GM21423 (cell line): ENCODE measurements around the gene KLC4.
A peak's percentile ranks its signal among the peaks of the same experiment; 100 is the strongest.

Source experiments
- ATAC-seq: cut with Tn5 transposase; IDR thresholded peaks from one replicate; pipeline ENCODE4 v1.9.1; 2021; ENCODE audit warnings: mild to moderate bottlenecking, moderate library complexity; ENCODE audit not compliant: unreplicated experiment

The KLC4 gene

DNA sequence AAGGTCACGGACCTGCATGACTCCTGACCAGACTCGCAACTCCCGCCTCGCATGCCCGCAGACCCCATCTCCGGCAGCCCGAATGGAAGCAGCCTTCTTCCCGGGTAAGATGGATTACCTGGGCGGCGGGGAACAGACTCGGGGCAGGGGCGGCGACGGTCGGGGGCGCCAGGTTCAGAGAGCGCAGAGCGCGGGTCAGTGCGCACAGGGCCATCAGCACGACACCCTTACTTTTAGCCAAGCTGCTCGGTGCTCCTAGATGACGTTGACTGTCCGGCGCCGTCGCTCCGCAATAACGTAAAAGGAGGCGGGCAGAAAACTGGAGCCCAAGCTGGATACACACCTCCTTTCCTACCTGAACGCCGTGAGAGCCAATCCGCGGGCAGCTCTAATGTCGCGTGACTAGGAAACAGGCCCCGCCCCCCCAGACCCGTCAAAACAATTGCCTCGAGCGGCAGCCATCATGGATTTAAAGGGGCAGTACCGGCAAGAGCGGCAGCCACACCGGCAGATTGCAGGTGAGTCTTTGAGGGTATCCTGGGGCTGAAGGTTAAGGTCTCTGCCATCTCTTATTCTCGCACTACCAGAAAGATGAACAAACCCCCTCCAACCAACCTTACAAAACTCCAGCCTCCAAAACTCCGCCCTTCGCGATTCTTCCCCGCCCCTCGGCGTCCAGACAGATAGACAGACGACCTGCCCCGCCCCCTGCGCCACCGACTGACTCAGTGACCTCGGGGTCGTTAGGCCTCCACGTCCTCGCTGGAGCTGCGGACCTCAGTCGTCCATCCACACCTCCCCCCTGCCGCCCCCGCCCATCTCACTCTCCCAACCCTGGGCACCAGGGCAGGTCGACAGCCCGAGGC is at the start of gene KLC4, which contains the start of gene MRPL2:
Gene KLC4 (plus strand): TSS at position 464 of the 866 bp plus-strand sequence. CDS start 1,705 bp downstream, outside the sequence.
Gene MRPL2 (minus strand): TSS at position 267 of the 866 bp plus-strand sequence. CDS start 53 bp downstream, at position 214.
- peak; percentile 91 for ATAC-seq

DNA sequence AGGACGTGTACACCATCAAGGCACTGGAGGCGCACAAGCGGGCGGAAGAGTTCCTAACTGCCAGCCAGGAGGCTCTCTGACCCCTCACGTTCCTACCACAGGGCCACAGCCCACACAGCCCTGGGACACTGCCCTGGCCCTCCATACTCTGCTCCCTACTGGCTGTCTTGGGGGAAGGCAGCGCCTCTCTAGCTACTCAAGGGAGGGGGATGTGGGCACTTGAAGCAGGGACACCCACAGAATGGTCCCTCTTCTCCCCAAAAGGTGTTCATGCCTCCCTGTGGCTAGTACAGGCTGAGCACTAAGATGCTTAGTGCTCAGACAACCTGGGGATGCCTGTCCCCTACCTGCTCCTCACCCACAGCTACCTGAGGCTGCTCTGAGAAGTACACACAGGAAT is 48.2 kb upstream of the KLC4 start:
- no peak for ATAC-seq

DNA sequence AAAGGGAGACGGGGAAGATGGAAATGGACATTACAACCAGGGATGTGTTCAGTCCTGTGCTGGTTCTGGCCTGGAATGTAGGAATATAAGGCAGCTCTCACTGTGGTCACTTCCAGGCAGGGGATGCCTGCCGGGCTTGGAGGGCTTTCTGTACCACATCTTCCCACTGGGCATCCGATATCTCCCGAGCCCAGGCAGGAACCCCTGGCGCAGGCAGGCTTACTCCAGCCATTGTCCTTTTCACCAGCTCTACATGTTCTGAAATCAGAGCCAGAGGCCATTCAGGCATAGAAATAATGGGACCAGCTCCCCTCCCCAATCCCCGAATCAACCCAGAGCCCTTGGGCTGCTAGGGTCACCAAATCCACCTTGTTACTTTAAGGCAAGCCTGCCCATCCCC is 47.1 kb upstream of the KLC4 start:
- no peak for ATAC-seq

DNA sequence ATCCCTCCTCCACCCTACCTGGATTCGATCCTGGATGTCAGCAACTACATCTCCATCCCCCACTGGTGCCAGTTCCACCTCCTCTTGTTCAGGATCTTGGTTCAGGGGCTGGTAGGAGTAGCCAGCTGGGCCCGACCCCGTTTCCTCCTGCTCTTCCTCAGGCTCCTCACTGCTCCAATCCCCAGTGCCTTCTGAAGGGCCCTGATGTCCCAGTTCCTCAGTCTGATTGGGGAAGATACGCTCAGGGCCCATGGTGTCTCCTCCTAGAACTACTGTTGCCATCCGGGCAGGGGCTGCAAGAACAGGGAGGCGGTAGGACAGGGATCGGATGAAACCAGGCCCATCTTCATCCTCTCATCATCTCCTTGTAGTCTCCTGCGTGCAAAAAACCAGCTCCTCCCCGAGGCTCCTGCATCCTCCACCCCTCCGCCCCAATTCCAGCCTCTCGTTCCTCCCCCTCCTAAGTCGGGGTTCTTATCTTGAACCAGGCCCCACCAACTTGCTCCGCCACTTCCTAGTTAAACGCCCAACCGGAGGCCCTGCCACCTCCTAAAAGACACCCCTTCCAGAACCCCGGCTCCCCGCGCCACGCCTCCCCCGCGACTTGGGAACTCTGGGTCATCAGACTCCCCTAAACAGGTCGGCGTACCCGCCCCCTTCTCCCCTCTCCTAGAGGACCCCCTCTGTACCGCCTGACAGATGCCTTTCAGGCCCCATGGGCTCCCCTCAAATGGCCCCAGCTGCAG is 46.2 kb upstream of the KLC4 start:
- peak; percentile 6 for ATAC-seq

DNA sequence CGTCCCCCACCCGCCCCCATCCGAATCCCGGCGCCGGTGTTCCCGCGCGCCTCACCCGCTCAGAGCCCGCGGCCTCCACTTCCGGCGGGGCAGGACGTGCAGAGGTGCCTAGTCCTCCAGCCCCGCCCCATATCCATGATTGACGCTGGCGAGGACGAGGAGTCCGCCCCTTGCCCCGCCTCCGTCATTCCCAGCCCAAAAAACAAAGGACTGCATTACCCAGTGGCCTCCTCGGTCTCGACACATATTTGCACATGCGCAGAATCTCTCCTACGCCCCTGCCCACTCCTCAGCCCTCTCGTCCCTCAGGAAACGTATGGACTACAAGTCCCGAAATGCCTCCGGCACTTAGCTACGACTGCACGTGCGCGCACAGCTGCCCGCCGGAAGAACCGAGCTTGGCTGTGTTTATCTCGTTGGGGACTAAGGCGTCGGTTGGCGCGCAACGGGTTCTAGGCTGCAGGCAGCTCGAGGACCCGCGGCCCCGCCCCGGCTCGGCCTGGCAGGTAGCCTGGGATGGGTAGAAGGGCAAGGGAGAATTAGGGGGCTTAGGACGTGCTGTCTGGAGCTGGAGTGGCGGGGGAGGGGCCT is 45.5 kb upstream of the KLC4 start, which contains the start of the genes KLHDC3 and MEA1:
Gene KLHDC3 (plus strand): TSS at position 407 of the 591 bp plus-strand sequence. CDS start 2,944 bp downstream, outside the sequence.
Gene MEA1 (minus strand): TSS at position 104 of the 591 bp plus-strand sequence. CDS start 133 bp downstream, outside the sequence.
- ATAC-seq: peak; percentile 92

DNA sequence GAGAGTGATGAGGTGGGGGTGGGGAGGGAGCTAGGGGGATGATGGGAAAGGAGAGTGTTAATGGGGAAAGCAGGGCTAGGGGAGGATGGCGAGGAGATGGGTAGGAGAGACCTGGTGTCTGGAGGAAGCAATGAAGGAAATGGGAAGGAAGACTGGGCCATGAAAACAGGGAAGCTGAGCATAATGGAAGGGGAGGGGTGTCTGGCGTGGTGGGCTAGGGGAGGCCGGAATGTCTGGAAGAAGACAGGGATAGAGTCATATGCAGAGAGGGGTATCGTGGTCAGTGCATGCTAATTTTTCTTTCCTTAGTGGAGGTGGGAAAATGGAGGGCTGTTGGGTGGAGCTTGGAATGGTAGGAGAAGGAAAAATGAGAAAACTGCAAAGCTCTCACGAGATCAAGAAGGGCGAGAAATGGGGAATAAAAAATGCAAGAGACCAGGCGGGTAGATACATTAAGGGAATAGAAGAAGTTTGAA is 45.0 kb upstream of the KLC4 start:
- ATAC-seq: no peak

DNA sequence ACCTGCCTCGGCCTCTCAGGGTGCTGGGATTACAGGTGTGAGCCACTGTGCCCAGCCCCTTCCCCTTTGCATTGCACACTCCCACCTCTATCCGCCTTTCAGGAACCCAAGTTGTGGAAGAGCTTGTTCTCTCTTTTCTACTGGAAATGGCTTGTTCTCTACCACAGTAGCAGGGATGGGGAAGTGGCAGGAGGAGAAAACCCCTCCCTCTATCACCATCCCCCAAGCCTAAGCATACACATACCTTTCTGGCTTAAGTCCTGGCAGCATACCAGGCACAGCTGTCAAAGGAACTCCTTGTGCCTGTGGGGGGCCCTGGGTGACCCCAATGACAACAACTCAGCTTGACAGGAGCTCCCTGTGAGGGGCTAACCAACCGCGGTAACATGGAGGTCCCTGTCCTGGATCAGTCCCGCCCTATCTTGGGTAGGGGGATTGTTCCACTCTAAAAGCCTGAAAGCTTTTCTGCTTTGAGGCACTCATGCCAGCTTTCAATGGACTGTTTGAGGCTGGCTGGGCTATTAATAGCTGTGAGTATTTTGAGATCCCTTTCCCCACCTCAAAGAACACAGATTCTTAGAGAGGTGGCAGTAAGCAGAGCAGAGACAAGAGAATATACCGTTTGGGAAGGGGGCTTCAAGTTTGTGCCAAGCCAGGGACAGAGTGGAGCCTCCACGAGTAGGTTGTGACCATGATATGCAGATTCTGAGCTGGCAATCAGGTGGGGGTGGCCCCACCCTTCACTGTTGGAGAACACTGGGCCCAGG is 43.1 kb upstream of the KLC4 start:
- no peak for ATAC-seq

DNA sequence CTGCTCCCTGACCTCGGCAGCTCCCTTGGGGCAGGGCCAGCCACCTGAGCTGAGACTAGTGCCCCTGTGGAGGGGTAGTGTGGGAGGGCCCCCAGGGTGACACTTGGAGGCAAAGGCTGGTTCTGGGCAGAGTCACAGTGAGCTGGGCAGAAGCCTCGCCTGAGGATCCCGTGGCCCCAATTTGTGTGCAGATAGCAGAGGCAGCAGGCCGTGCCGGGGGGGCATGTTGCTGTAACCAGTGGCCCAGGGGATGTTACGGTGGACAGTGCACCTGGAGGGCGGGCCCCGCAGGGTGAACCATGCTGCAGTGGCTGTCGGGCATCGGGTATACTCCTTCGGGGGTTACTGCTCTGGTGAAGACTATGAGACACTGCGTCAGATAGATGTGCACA is 42.5 kb upstream of the KLC4 start:
- ATAC-seq: no peak

DNA sequence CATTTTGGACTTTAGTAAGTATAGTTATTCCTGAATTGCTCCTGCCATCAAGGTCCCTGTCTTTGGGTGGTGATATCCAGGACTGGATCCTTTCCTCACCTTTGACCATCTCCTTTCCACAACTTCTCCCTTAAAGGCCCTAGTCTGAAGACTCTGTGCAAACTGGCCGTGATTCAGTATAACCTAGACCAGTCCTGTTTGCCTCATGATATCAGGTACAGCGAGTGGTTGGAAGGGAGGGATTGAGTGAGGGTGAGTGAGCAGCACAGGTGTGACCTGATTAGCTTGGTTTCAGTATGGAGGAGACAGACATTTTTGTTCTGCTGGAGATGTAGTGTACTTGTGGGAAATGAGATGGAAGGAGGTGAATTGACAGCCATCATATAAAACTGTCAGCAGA is 40.3 kb upstream of the KLC4 start:
- ATAC-seq: no peak

DNA sequence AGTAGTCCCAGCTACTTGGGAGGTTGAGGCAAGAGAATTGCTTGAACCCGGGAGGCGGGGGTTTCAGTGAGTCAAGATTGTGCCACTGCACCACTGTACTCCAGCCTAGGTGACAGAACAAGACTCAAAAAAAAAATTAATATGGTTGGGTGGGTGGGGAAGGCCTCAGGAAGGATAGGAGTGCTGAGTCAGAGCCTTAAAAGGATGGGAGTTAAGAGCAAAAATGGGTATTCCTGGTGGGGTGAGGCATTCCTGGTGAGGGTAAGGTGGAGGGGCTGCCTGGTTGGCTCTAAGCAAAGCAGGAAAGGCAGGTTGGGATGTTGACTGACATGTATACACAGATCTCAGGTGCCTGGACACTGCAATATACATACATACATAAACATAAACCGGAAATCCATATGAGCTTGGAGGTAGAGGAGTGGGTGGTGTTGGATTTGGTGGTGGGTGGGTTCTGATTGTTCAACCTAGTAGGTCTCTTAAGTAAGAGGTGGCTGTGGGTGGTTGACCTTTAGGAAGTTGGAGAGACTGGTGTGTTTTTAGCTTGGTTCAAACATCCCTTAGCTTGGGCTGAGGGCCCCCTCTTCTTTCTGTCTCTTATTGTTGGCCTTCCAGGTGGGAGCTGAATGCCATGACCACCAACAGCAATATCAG is 39.3 kb upstream of the KLC4 start:
- ATAC-seq: no peak

DNA sequence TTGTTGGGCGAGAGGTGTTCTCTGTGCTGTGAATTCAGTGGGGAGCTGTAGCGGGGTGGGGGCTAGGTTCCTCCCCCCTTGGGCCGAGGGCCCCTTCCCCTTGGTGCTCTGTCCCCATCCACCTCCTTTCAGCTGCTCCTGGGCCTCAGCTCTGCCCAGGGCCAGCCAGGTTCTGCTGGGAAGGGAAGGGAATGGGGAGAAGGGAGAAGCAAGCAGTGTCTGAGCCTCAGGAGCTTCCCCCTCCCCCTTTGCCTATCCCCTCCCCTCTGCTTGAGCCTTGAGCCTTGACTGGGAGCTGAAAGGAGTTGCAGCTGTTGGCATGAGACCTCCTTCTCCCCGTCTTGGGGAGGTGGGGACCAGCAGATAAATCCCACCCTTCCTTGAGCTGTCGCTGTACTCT is 38.6 kb upstream of the KLC4 start:
- no peak for ATAC-seq

DNA sequence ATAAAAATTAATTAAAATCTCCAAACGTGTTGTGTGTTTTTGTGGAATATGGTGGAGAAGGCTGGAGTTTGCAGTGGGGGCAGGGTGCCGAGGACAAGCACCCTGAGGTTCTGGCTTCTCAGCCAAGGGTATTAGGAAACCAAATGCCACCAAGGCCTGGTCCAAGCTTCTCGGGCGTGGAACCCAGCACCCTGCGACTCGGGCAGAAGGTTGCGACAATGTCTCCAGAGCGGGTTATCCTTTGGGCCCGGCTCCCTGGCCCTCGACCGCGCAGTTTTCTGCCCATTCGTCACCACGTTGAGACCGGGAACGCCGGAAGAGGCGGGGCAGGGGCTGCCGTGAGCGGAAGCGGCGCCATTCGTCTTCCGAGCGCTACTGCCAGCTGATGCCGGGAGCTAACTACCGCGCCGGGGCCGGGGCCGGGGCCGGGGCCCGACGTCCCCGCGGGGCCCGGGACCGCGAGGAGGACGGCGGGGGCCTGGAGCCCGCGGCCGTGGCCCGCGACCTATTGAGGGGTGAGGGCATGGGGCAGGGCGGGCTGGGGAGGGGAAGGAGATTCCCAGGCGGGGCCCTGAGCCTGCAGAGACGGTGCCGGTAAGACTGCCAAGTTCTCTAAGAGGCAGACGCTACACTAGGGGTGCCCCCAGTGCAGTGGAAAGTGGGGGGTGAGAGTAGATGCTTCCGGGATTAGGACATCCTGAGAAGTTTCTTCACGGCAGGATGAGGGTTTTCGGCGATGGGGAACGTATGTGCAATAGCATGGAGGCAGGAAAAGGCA is 38.0 kb upstream of the KLC4 start, which contains the start of gene RRP36:
Gene RRP36 (plus strand): TSS at position 354 of the 778 bp plus-strand sequence. CDS start 32 bp downstream, at position 386.
- peak; percentile 72 for ATAC-seq

DNA sequence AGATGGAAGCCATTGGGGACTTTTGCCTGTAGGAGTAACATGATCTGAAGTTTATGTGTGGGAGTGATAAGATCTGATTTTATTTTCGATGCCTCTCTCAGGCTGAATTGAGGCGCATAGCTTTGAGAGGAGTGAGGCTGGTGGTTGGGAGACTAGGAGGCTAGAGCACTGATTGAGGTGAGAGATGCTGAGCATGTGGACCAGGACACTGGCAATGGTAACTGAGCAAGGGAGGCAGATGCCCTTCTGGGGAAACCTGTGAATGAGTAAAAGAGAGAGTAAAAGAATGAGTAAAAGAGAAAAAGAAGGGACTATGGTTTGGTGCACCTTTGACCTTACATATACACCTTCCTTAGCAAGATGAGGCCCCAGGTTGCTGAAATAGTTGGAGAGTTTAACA is 35.0 kb upstream of the KLC4 start:
- no peak for ATAC-seq

DNA sequence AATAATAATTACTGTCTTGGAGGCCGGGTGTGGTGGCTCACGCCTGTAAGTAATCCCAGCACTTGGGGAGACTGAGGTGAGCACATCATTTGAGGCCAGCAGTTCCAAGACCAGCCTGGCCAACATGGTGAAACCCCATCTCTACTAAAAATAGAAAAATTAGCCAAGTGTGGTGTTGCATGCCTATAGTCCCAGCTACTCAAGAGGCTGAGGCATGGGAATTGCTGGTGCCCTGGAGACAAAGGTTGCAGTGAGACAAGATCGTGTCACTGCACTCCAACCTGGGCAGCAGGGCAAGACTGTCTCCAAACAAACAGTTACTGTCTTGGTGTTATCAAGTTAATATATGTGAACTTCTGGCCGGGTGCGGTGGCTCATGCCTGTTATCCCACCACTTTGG is 33.1 kb upstream of the KLC4 start:
- no peak for ATAC-seq

DNA sequence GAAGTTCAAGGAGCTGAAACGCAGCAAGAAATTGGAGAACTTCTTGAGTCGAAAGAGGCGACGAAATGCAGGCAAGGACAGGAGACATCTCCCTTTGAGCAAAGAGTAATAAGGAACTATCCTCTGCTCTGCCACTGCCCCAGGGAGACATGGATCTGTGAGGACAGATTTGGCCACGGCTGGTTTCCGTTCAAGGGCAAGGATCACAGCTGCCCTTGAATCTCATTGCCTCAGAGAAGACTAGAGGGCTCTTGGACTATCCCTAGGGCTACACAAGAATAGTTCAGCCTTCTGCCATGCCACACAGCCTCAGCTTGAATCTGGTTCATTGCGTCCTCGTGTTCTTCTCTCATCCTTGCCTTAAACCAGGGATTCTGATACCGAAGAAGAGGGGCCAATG is 30.3 kb upstream of the KLC4 start:
- no peak for ATAC-seq

DNA sequence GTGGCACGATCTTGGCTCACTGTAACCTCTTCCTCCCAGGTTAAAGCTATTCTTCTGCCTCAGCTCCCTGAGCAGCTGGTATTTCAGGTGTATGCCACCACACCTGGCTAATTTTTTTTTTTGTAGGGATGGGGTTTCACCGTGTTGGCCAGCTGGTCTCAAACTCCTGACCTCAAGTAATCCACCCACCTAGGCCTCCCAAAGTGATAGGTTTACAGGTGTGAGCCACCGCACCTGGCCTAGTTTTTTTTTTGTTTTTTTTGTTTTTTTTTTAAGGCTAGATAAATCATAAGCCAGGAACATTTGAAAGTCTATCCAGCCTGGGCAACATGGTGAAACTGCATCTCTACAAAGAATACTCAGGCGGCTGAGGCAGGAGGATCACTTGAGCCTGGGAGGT is 27.1 kb upstream of the KLC4 start:
- no peak for ATAC-seq

DNA sequence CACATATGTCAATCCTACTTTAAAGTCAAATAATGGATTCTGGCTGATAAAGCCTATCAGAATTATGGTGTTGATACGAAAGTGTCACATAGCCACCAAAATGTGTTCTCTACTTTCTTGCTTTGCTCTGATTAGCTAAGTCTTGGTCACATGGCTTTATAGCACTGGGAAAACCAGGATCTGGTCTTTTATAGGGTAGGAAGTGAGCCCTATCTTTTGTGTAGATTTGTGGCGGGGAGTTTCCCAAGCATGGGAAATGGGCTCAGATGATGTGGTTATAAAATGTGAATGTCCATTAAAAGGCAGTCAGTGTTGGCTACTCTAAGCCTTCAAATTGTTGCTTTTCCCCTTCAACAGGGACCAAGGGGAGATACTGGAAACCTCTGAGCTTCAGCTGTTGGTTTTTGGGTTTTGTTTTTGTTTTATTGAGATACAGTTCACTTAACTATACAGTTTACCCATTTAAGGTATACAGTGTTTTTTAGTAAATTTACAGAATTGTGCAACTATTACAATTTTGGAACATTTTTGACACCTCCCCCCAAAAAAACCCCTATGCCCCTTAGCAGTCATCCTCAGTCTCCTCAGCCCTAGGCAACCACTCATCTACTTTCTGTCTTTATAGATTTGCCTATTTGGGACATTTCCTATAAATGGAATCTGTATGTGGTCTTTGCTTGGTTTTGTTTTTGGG is 25.8 kb upstream of the KLC4 start:
- no peak for ATAC-seq

DNA sequence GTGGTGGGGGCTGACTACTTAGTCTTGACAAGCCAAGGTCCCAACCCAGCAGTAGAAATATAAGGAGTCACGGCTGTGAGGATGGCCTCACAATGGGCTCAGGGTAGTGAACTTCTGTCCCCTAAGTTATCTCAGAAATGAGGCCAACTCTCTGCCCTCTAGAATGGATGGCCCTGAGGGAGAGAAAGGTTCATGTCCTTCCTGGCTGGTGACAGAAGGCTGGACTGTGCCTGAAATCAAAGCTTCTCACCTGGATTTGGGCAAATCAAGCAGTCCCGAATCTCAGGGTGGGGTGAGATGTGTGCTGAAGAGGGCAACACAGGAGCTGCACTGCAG is 25.3 kb upstream of the KLC4 start:
- ATAC-seq: no peak
